Activated naive CD4-positive, alpha-beta T cell treated with anti-CD3 and anti-CD28 coated beads, Interleukin-2, amount 50 U/mL, for 72 hours (primary cell): ENCODE results near the gene ERG28. TPM values are rescaled to one million over a fixed set of nuclear protein-coding genes. Genes with fewer than 3 reads are reported as not detected.
"Not testable (repeated sequence)": the region's sequence is repeated elsewhere in the genome, so short reads cannot be mapped to it uniquely, and the experiment has no call there.

Experiments used
- ATAC-seq, 2 donors: fragments of 150-1000 bp; cut with Tn5 transposase; 2 replicates each; pipeline ENCODE4 v1.10.0; 2021; ENCODE audit warnings: mild to moderate bottlenecking in 2 of 2, moderate library complexity in 2 of 2
- DNase-seq, 2 donors: peaks; one replicate each; pipeline ENCODE4 v3.0.0; 2021 to 2022; ENCODE audit warnings: low spot score in 2 of 2
- H3K27ac Mint-ChIP-seq, 2 donors: one replicate each; pipeline ENCODE4 v1.8.0; 2022; ENCODE audit warnings: mild to moderate bottlenecking in 2 of 2, mixed read lengths in 2 of 2
- H3K36me3 Mint-ChIP-seq, 2 donors: one replicate each; pipeline ENCODE4 v1.8.0; 2022; ENCODE audit warnings: mixed read lengths in 2 of 2
- H3K9me3 Mint-ChIP-seq, 2 donors: one replicate each; pipeline ENCODE4 v1.8.0; 2022; ENCODE audit warnings: mixed read lengths in 2 of 2
- total RNA-seq, 2 donors: library from RNA; stranded (reverse); gene quantifications; one replicate each; pipeline ENCODE4 v1.2.3, GENCODE V29; 2022

ERG28 gene
- 10 to 100 TPM; 20.2 to 25.5 TPM for total RNA-seq

- H3K9me3 Mint-ChIP-seq = no peaks in the 10 kb centered on the region
- ATAC-seq (peak; percentile 97 to 98), DNase-seq (peak; percentile 94 to 98)
- H3K36me3 Mint-ChIP-seq = peaks cover 6 to 7% of the 10 kb centered on the region in 2 donors
- H3K27ac Mint-ChIP-seq = peak within 1 kb of the TSS; percentile 93 to 100
Measured at GRCh38 chr14:75660630-75661498, at the start of gene ERG28, which contains the start of gene TTLL5. TSS of gene ERG28 (minus strand) at chr14:75660876. CDS start at chr14:75657502, 3,374 bp downstream. TSS of gene TTLL5 (plus strand) at chr14:75661246. CDS start at chr14:75663150, 1,904 bp downstream.

GRCh38 chr14:75709207-75709812 is 48.6 kb upstream of the ERG28 start:
- H3K9me3 Mint-ChIP-seq = no peaks in the 10 kb centered on the region
- no peak overlapping the region for H3K27ac Mint-ChIP-seq
- ATAC-seq (peak; percentile 47 to 65), DNase-seq (peak in 1 of 2 donors; percentile 65)
- H3K36me3 Mint-ChIP-seq = no peaks in the 10 kb centered on the region

GRCh38 chr14:75705014-75705413 is 44.3 kb upstream of the ERG28 start:
- DNase-seq (no peak), ATAC-seq (peak in 1 of 2 donors; percentile 46)
- Mint-ChIP-seq H3K27ac (no peak overlapping the region), H3K9me3 (no peaks in the 10 kb centered on the region), H3K36me3 (peaks cover 0 to 8% of the 10 kb centered on the region in 2 donors)

- Mint-ChIP-seq H3K27ac (no peak overlapping the region), H3K36me3 (peaks cover 0 to 14% of the 10 kb centered on the region in 2 donors), H3K9me3 (no peaks in the 10 kb centered on the region)
- DNase-seq (no peak), ATAC-seq (no peak)
Measured at GRCh38 chr14:75703467-75703866, 42.8 kb upstream of the ERG28 start.

GRCh38 chr14:75702616-75703261 is 42.1 kb upstream of the ERG28 start:
- no peak for DNase-seq
- Mint-ChIP-seq H3K36me3 (peaks cover 0 to 14% of the 10 kb centered on the region in 2 donors), H3K9me3 (no peaks in the 10 kb centered on the region), H3K27ac (no peak overlapping the region)
- ATAC-seq = no peak

- Mint-ChIP-seq H3K36me3 (peaks cover 0 to 14% of the 10 kb centered on the region in 2 donors), H3K27ac (no peak overlapping the region), H3K9me3 (no peaks in the 10 kb centered on the region)
- DNase-seq = no peak
- ATAC-seq = no peak
Measured at GRCh38 chr14:75702122-75702521, 41.4 kb upstream of the ERG28 start.

GRCh38 chr14:75700295-75700694 is 39.6 kb upstream of the ERG28 start:
- no peak for DNase-seq
- no peaks in the 10 kb centered on the region for H3K9me3 Mint-ChIP-seq
- peaks cover 4 to 14% of the 10 kb centered on the region in 2 donors for H3K36me3 Mint-ChIP-seq
- no peak overlapping the region for H3K27ac Mint-ChIP-seq
- ATAC-seq = no peak

- Mint-ChIP-seq H3K36me3 (peaks cover 13 to 21% of the 10 kb centered on the region in 2 donors), H3K9me3 (no peaks in the 10 kb centered on the region), H3K27ac (peak overlapping the region in 1 of 2 donors; percentile 15)
- DNase-seq (no peak), ATAC-seq (no peak)
Measured at GRCh38 chr14:75699331-75699730, 38.7 kb upstream of the ERG28 start.

GRCh38 chr14:75697918-75698317 is 37.2 kb upstream of the ERG28 start:
- no peak for DNase-seq
- Mint-ChIP-seq H3K36me3 (peaks cover 26 to 35% of the 10 kb centered on the region in 2 donors), H3K27ac (no peak overlapping the region), H3K9me3 (peaks cover 0 to under 1% of the 10 kb centered on the region in 2 donors)
- no peak for ATAC-seq

- DNase-seq (no peak), ATAC-seq (no peak)
- H3K9me3 Mint-ChIP-seq = peaks cover 0 to 4% of the 10 kb centered on the region in 2 donors
- peaks cover 31 to 41% of the 10 kb centered on the region in 2 donors for H3K36me3 Mint-ChIP-seq
- H3K27ac Mint-ChIP-seq = peak overlapping the region in 1 of 2 donors; percentile 62
Measured at GRCh38 chr14:75697386-75697785, 36.7 kb upstream of the ERG28 start.

GRCh38 chr14:75695025-75695424 is 34.3 kb upstream of the ERG28 start:
- not testable (repeated sequence) for H3K9me3 Mint-ChIP-seq, H3K27ac Mint-ChIP-seq, ATAC-seq, DNase-seq
- H3K36me3 Mint-ChIP-seq = peaks cover 42 to 43% of the 10 kb centered on the region in 2 donors

GRCh38 chr14:75690010-75690409 is 29.3 kb upstream of the ERG28 start:
- ATAC-seq (peak in 1 of 2 donors; percentile 28), DNase-seq (no peak)
- peak overlapping the region in 1 of 2 donors; percentile 10 for H3K27ac Mint-ChIP-seq

GRCh38 chr14:75689012-75689411 is 28.3 kb upstream of the ERG28 start:
- ATAC-seq = no peak
- Mint-ChIP-seq H3K27ac (no peak overlapping the region), H3K36me3 (peaks cover 26 to 27% of the 10 kb centered on the region in 2 donors)

More at GRCh38 chr14:75690010-75690409, 29.3 kb upstream of the ERG28 start:
- Mint-ChIP-seq H3K9me3 (peaks cover 0 to 4% of the 10 kb centered on the region in 2 donors), H3K36me3 (peaks cover 36% of the 10 kb centered on the region in 2 donors)

GRCh38 chr14:75685910-75686309 is 25.2 kb upstream of the ERG28 start:
- H3K9me3 Mint-ChIP-seq = no peaks in the 10 kb centered on the region
- no peak for ATAC-seq
- no peak for DNase-seq
- no peak overlapping the region for H3K27ac Mint-ChIP-seq
- H3K36me3 Mint-ChIP-seq = peaks cover 4 to 7% of the 10 kb centered on the region in 2 donors

More at GRCh38 chr14:75689012-75689411, 28.3 kb upstream of the ERG28 start:
- H3K9me3 Mint-ChIP-seq = peaks cover 0 to 4% of the 10 kb centered on the region in 2 donors
- DNase-seq = no peak

- H3K27ac Mint-ChIP-seq = no peak overlapping the region
- no peak for ATAC-seq
- DNase-seq = no peak
- peaks cover 17 to 36% of the 10 kb centered on the region in 2 donors for H3K36me3 Mint-ChIP-seq
- peaks cover 3 to 4% of the 10 kb centered on the region in 2 donors for H3K9me3 Mint-ChIP-seq
Measured at GRCh38 chr14:75675265-75675960, 14.7 kb upstream of the ERG28 start.
